Memory B cell (primary cell): ENCODE results near the gene FRK.

Experiments
- ATAC-seq: fragments of 150-1000 bp; cut with Tn5 transposase; 2 replicates; pipeline ENCODE4 v1.10.0; 2021; ENCODE audit warnings: low read depth, mild to moderate bottlenecking, moderate library complexity
- DNase-seq, 2 donors: peaks; one replicate each; pipeline ENCODE4 v3.0.0; 2022; ENCODE audit warnings: low spot score in 2 of 2
- H3K27ac Mint-ChIP-seq: one replicate; pipeline ENCODE4 v1.8.0; 2022; ENCODE audit warnings: mild to moderate bottlenecking, moderate library complexity, mixed read lengths
- H3K27me3 Mint-ChIP-seq: one replicate; pipeline ENCODE4 v1.8.0; 2022; ENCODE audit warnings: mixed read lengths
- H3K36me3 Mint-ChIP-seq: one replicate; pipeline ENCODE4 v1.8.0; 2022; ENCODE audit warnings: mild to moderate bottlenecking, mixed read lengths
- H3K4me1 Mint-ChIP-seq: one replicate; pipeline ENCODE4 v1.8.0; 2022; ENCODE audit warnings: mixed read lengths
- H3K4me3 Mint-ChIP-seq: one replicate; pipeline ENCODE4 v1.8.0; 2022; ENCODE audit warnings: mild to moderate bottlenecking, moderate library complexity, mixed read lengths
- H3K9me3 Mint-ChIP-seq: one replicate; pipeline ENCODE4 v1.8.0; 2022; ENCODE audit warnings: mixed read lengths

The FRK gene

GRCh38 chr6:116090251-116090650 is 29.6 kb upstream of the FRK start:
- H3K36me3 Mint-ChIP-seq = peaks cover 3% of the 10 kb centered on the region
- ATAC-seq (peak; percentile 26), DNase-seq (no peak)
- H3K9me3 Mint-ChIP-seq = no peaks in the 10 kb centered on the region
- no peak overlapping the region for H3K4me3 Mint-ChIP-seq
- H3K27me3 Mint-ChIP-seq = no peaks in the 10 kb centered on the region
- peak overlapping the region; percentile 17 for H3K27ac Mint-ChIP-seq
- peaks cover 18% of the 10 kb centered on the region for H3K4me1 Mint-ChIP-seq

GRCh38 chr6:116088946-116089345 is 28.3 kb upstream of the FRK start:
- H3K27ac Mint-ChIP-seq = no peak overlapping the region
- peaks cover 15% of the 10 kb centered on the region for H3K4me1 Mint-ChIP-seq
- ATAC-seq (no peak), DNase-seq (no peak)
- H3K4me3 Mint-ChIP-seq = no peak overlapping the region
- no peaks in the 10 kb centered on the region for H3K9me3 Mint-ChIP-seq
- H3K27me3 Mint-ChIP-seq = no peaks in the 10 kb centered on the region
- H3K36me3 Mint-ChIP-seq = no peaks in the 10 kb centered on the region

GRCh38 chr6:116087437-116088027 is 26.8 kb upstream of the FRK start:
- ATAC-seq (peak; percentile 92), DNase-seq (no peak)
- Mint-ChIP-seq H3K4me1 (peaks cover 15% of the 10 kb centered on the region), H3K9me3 (no peaks in the 10 kb centered on the region), H3K27me3 (peaks cover 2% of the 10 kb centered on the region), H3K36me3 (no peaks in the 10 kb centered on the region), H3K4me3 (no peak overlapping the region), H3K27ac (no peak overlapping the region)

GRCh38 chr6:116084284-116084683 is 23.6 kb upstream of the FRK start:
- no peak for DNase-seq
- Mint-ChIP-seq H3K27ac (no peak overlapping the region), H3K4me3 (no peak overlapping the region), H3K4me1 (peaks cover 9% of the 10 kb centered on the region), H3K36me3 (no peaks in the 10 kb centered on the region), H3K27me3 (peaks cover 2% of the 10 kb centered on the region), H3K9me3 (no peaks in the 10 kb centered on the region)
- no peak for ATAC-seq

GRCh38 chr6:116083052-116083451 is 22.4 kb upstream of the FRK start:
- Mint-ChIP-seq H3K4me1 (peaks cover 8% of the 10 kb centered on the region), H3K27me3 (peaks cover 2% of the 10 kb centered on the region), H3K9me3 (no peaks in the 10 kb centered on the region), H3K4me3 (no peak overlapping the region), H3K27ac (no peak overlapping the region), H3K36me3 (no peaks in the 10 kb centered on the region)
- ATAC-seq (no peak), DNase-seq (no peak)

- Mint-ChIP-seq H3K27ac (no peak overlapping the region), H3K4me1 (no peaks in the 10 kb centered on the region), H3K4me3 (no peak overlapping the region), H3K27me3 (peaks cover 2% of the 10 kb centered on the region), H3K36me3 (no peaks in the 10 kb centered on the region), H3K9me3 (no peaks in the 10 kb centered on the region)
- DNase-seq = no peak
- no peak for ATAC-seq
Measured at GRCh38 chr6:116078945-116079344, 18.3 kb upstream of the FRK start.

- no peak overlapping the region for H3K27ac Mint-ChIP-seq
- DNase-seq (no peak), ATAC-seq (no peak)
- H3K36me3 Mint-ChIP-seq = no peaks in the 10 kb centered on the region
- H3K9me3 Mint-ChIP-seq = no peaks in the 10 kb centered on the region
- no peak overlapping the region for H3K4me3 Mint-ChIP-seq
- no peaks in the 10 kb centered on the region for H3K4me1 Mint-ChIP-seq
- H3K27me3 Mint-ChIP-seq = peaks cover 2% of the 10 kb centered on the region
Measured at GRCh38 chr6:116078522-116078921, 17.8 kb upstream of the FRK start.

- no peaks in the 10 kb centered on the region for H3K9me3 Mint-ChIP-seq
- DNase-seq = no peak
- no peaks in the 10 kb centered on the region for H3K36me3 Mint-ChIP-seq
- no peak for ATAC-seq
- no peak overlapping the region for H3K27ac Mint-ChIP-seq
- H3K4me3 Mint-ChIP-seq = no peak overlapping the region
- H3K4me1 Mint-ChIP-seq = peaks cover 3% of the 10 kb centered on the region
- H3K27me3 Mint-ChIP-seq = no peaks in the 10 kb centered on the region
Measured at GRCh38 chr6:116074732-116075390, 14.2 kb upstream of the FRK start.

- H3K9me3 Mint-ChIP-seq = no peaks in the 10 kb centered on the region
- no peak for ATAC-seq
- no peaks in the 10 kb centered on the region for H3K27me3 Mint-ChIP-seq
- peaks cover 3% of the 10 kb centered on the region for H3K4me1 Mint-ChIP-seq
- no peaks in the 10 kb centered on the region for H3K36me3 Mint-ChIP-seq
- H3K4me3 Mint-ChIP-seq = no peak overlapping the region
- DNase-seq = no peak
- H3K27ac Mint-ChIP-seq = no peak overlapping the region
Measured at GRCh38 chr6:116073765-116074440, 13.2 kb upstream of the FRK start.

- Mint-ChIP-seq H3K4me3 (no peak overlapping the region), H3K27ac (no peak overlapping the region), H3K27me3 (no peaks in the 10 kb centered on the region), H3K4me1 (peaks cover 3% of the 10 kb centered on the region), H3K36me3 (no peaks in the 10 kb centered on the region), H3K9me3 (no peaks in the 10 kb centered on the region)
- no peak for ATAC-seq
- DNase-seq = no peak
Measured at GRCh38 chr6:116072368-116072767, 11.7 kb upstream of the FRK start.

- no peak overlapping the region for H3K4me3 Mint-ChIP-seq
- no peaks in the 10 kb centered on the region for H3K36me3 Mint-ChIP-seq
- DNase-seq = no peak
- ATAC-seq = no peak
- no peaks in the 10 kb centered on the region for H3K9me3 Mint-ChIP-seq
- H3K4me1 Mint-ChIP-seq = peaks cover 3% of the 10 kb centered on the region
- no peaks in the 10 kb centered on the region for H3K27me3 Mint-ChIP-seq
- H3K27ac Mint-ChIP-seq = no peak overlapping the region
Measured at GRCh38 chr6:116070616-116071389, 10.1 kb upstream of the FRK start.

- no peaks in the 10 kb centered on the region for H3K9me3 Mint-ChIP-seq
- DNase-seq (no peak), ATAC-seq (no peak)
- H3K4me1 Mint-ChIP-seq = peaks cover 3% of the 10 kb centered on the region
- H3K4me3 Mint-ChIP-seq = no peak overlapping the region
- H3K27me3 Mint-ChIP-seq = no peaks in the 10 kb centered on the region
- H3K27ac Mint-ChIP-seq = no peak overlapping the region
- H3K36me3 Mint-ChIP-seq = no peaks in the 10 kb centered on the region
Measured at GRCh38 chr6:116070101-116070500, 9.4 kb upstream of the FRK start.

- ATAC-seq = no peak
- Mint-ChIP-seq H3K4me3 (no peak overlapping the region), H3K27me3 (no peaks in the 10 kb centered on the region), H3K4me1 (no peaks in the 10 kb centered on the region), H3K9me3 (no peaks in the 10 kb centered on the region), H3K27ac (no peak overlapping the region), H3K36me3 (no peaks in the 10 kb centered on the region)
- no peak for DNase-seq
Measured at GRCh38 chr6:116066789-116067188, 6.1 kb upstream of the FRK start.

- Mint-ChIP-seq H3K36me3 (no peaks in the 10 kb centered on the region), H3K4me3 (no peak overlapping the region), H3K9me3 (no peaks in the 10 kb centered on the region), H3K27ac (no peak overlapping the region), H3K4me1 (peaks cover 3% of the 10 kb centered on the region), H3K27me3 (no peaks in the 10 kb centered on the region)
- ATAC-seq (no peak), DNase-seq (no peak)
Measured at GRCh38 chr6:116064666-116065065, 4.0 kb upstream of the FRK start.
